ENCODE measurements around the gene IGLL5.

IGLL5 gene

DNA sequence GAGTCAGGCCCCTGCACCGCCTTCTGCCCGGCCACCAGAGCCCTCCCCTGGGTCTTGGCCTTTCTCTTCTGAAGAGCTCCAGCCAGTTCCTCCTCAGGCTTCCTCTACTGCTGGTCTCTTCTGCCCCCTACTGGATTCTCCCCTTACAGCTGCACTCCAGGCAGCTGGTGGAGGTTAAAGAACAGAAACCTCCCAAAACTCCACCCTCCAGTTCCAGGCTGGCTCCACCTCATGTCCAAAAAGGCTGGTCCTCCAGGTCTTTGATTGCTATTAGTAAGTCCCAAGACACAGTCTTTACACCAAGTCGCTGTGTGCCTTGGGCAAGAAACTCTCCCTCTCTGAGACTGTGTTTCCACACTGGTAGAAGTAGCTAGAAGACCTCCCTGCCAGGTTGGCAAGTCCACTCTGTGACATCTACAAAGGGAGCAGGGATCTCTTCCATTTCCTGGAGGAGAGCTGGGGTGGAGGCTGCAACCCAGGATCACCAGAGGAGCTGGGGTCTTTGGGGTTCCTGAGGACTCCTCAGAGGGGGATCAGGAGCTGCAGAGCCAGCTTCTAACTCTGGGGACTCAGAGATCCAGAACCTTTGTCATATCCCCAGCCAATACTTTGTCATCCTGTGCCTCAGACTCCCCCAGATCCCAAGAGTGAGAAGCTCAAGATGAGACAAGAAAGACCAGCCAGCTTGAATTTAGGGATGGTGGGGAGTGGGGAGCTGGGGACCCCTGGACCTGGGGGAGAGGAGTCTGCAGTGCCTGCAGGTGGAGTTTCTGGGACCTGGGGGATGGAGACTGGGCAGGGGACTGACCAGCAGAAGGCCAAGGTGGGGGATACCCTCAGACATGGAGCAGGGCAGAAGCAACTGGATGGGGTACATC lies 3.4 kb upstream of the IGLL5 start:
- Histone ChIP-seq H3K27me3 (no peaks in the 10 kb centered on the region), H3K27ac (no peak overlapping the region), H3K4me3 (ENCODE audit: low read depth in 1 of 2, low read length in 1 of 2) (no peak overlapping the region), H3K9me3 (no peaks in the 10 kb centered on the region), H3K4me1 (ENCODE audit: control insufficient read depth in 1 of 2, insufficient read depth in 1 of 2, low read depth in 1 of 2, low read length in 1 of 2) (no peaks in the 10 kb centered on the region), H3K36me3 (no peaks in the 10 kb centered on the region)
- TF ChIP-seq, protein P1, sequence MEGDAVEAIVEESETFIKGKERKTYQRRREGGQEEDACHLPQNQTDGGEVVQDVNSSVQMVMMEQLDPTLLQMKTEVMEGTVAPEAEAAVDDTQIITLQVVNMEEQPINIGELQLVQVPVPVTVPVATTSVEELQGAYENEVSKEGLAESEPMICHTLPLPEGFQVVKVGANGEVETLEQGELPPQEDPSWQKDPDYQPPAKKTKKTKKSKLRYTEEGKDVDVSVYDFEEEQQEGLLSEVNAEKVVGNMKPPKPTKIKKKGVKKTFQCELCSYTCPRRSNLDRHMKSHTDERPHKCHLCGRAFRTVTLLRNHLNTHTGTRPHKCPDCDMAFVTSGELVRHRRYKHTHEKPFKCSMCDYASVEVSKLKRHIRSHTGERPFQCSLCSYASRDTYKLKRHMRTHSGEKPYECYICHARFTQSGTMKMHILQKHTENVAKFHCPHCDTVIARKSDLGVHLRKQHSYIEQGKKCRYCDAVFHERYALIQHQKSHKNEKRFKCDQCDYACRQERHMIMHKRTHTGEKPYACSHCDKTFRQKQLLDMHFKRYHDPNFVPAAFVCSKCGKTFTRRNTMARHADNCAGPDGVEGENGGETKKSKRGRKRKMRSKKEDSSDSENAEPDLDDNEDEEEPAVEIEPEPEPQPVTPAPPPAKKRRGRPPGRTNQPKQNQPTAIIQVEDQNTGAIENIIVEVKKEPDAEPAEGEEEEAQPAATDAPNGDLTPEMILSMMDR (IDR thresholded peaks at IDR 0.05) = no peak

DNA sequence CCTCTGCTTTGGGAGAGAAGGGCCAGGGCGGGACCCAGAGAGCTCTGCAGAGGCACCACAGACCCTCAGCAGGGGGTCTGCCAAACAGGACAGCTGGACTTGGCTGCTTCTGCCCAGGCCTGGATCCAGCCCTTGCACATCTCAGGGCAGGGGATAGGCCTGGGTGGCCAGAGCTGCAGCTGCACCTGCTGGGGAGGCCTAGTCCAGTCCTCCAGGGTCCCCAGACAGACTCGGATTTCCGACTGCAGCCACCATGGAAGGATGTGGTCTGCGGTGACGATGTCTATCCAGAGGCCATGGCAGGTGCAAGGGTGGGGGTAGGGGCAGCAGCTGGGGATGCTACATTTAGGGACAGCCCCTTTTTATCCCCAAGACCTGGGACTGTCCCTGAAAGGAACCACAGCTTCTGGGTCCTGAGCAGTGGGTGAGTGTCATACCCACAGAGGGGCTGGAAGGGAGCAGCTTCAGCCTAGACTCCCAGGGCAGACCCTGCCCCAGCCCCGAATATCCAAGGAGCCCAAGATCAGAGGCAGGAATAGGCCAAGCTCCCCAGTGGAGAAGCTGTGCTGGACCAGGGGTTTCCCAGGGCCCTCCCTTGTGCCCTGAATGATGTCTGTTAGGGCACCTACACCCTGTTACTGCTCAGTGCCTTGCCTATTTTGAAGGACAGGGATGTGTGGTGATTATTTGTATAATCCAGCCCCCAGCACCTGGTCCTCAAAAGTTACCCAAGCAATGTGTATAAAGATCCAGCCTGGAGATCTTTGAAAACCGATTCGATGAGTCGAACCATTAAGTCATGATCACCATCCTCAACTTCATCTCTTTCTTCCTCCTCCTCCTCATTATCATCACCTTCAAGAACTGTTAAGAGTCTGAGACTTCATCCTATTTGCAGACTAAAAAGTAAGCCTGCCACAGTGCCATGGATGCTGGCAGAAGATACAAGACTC lies 2.5 kb upstream of the IGLL5 start:
- TF ChIP-seq, protein P1 (IDR thresholded peaks at IDR 0.05) = no peak
- H3K9me3 ChIP-seq = no peaks in the 10 kb centered on the region

DNA sequence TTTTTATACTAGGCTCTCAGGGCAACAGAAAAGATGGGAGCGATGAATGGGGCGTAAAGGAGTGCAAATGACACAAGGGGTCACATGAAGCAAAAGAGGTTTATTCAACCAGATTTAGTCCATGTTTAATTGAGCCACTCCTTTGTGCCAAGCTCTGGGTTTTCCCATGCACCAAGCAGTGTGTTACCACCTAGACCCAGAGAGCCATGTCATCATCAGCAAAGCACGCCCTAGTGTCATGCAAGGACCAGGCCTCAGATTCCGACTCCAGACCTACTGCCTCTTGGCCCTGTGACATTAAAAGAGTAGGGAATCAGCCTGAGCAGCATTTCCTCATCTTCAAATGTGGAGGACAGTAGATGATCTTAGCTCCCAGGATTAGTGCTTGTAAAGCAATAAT lies 1.1 kb upstream of the IGLL5 start:
- H3K36me3 ChIP-seq = no peaks in the 10 kb centered on the region
- H3K9me3 ChIP-seq = no peaks in the 10 kb centered on the region
- no peak overlapping the region for H3K27ac ChIP-seq
- H3K4me3 ChIP-seq (ENCODE audit: low read depth in 1 of 2, low read length in 1 of 2) = no peak overlapping the region
- no peaks in the 10 kb centered on the region for H3K4me1 ChIP-seq (ENCODE audit: control insufficient read depth in 1 of 2, insufficient read depth in 1 of 2, low read depth in 1 of 2, low read length in 1 of 2)
- TF ChIP-seq, protein P1 (IDR thresholded peaks at IDR 0.05) = no peak
- H3K27me3 ChIP-seq = no peaks in the 10 kb centered on the region

More for the DNA sequence above, 2.5 kb upstream of the IGLL5 start:
- Histone ChIP-seq H3K27me3 (no peaks in the 10 kb centered on the region), H3K27ac (no peak overlapping the region), H3K4me1 (ENCODE audit: control insufficient read depth in 1 of 2, insufficient read depth in 1 of 2, low read depth in 1 of 2, low read length in 1 of 2) (no peaks in the 10 kb centered on the region), H3K4me3 (ENCODE audit: low read depth in 1 of 2, low read length in 1 of 2) (no peak overlapping the region), H3K36me3 (no peaks in the 10 kb centered on the region)

DNA sequence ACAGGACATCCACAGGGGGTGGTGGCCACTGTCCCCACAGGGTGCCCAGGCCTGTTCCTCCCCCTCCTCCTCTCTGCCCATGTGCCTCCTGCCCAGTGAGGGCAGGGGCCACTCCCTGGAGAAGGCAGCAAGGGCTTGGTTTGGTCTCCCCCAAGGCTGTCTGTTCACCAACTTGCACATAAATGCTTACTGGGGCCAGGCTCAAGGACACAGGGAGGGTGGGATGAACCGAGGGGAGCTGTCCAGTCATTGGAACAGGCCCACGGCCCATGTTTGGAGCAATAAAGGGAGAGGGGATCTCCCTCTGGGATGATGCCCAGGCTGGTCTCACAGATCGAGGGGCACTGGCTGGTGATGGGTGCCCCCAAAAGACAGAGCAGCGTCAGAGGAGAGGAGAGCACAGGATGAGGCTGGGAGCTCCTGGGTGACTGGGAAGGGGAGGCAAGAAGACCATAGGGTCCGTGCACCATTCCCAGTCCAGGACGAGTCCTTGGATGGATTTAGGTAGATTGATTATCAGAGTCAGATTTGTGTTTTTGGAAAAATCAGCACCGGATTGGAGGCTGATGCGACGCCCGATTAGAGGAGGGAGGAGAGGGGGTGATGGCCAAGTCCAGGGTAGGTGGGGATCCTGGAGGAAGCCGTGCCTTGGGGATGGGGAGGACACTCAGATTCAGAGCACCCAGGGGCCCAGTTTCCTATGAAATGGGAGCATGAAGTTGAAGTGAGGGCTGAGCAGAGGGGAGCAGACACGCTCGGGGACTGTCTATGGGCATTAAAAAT lies 1.1 kb downstream of the IGLL5 start:
- H3K9me3 ChIP-seq = no peaks in the 10 kb centered on the region
- H3K4me3 ChIP-seq (ENCODE audit: low read depth in 1 of 2, low read length in 1 of 2) = no peak overlapping the region
- no peaks in the 10 kb centered on the region for H3K4me1 ChIP-seq (ENCODE audit: control insufficient read depth in 1 of 2, insufficient read depth in 1 of 2, low read depth in 1 of 2, low read length in 1 of 2)
- H3K36me3 ChIP-seq = no peaks in the 10 kb centered on the region
- H3K27ac ChIP-seq = no peak overlapping the region
- TF ChIP-seq, protein P1 (IDR thresholded peaks at IDR 0.05) = no peak
- H3K27me3 ChIP-seq = no peaks in the 10 kb centered on the region

DNA sequence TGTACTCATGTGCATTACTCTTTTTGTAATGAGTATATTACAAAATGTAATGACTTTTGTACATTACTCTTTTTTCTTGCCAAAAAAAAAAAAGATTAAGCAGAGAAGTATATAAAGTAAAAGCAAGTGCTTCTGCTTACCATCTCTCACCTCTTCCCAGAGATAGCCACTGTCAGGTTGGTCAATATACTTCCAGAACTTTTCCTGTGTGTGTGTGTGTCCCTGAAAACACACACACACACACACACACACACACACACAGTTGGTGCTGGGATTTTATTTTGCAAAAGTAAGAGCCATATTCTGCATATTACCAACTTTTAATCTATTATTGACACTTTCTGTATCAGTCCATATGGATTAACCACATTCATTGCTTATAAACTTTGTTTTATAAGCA lies 2.5 kb downstream of the IGLL5 start:
- H3K4me3 ChIP-seq (ENCODE audit: low read depth in 1 of 2, low read length in 1 of 2) = no peak overlapping the region
- no peaks in the 10 kb centered on the region for H3K27me3 ChIP-seq
- H3K36me3 ChIP-seq = no peaks in the 10 kb centered on the region
- H3K9me3 ChIP-seq = no peaks in the 10 kb centered on the region
- TF ChIP-seq, protein P1 (IDR thresholded peaks at IDR 0.05) = no peak
- no peaks in the 10 kb centered on the region for H3K4me1 ChIP-seq (ENCODE audit: control insufficient read depth in 1 of 2, insufficient read depth in 1 of 2, low read depth in 1 of 2, low read length in 1 of 2)
- H3K27ac ChIP-seq = no peak overlapping the region
